Coronary artery (tissue), 2 donors: ENCODE measurements around the gene EPB41L1.
A peak's percentile ranks its signal among the peaks of the same experiment; 100 is the strongest.
"Not testable (repeated sequence)": the region's sequence is repeated elsewhere in the genome, so short reads cannot be mapped to it uniquely, and the experiment has no call there.

ENCODE experiments used
- DNase-seq: peaks from one replicate; pipeline ENCODE4 v3.0.0-alpha.2; 2017; ENCODE audit warnings: low spot score
- H3K27ac ChIP-seq, 2 donors: fragments of 200-600 bp; sonication (generic); one replicate each; pipeline ENCODE4 v1.5.1; 2016 to 2019
- H3K4me3 ChIP-seq: fragments of 200-600 bp; sonication (generic); 2 replicates; pipeline ENCODE4 v1.5.1; 2016; ENCODE audit warnings: mild to moderate bottlenecking, moderate library complexity
- CTCF ChIP-seq: fragments of 200-600 bp; sonication (generic); IDR thresholded peaks from one replicate; pipeline ENCODE4 v1.5.1; 2019; ENCODE audit warnings: antibody characterized with exemption

The EPB41L1 gene

GRCh38 chr20:36135159-36135558 is 19.4 kb upstream of the EPB41L1 start:
- no peak overlapping the region for H3K27ac ChIP-seq
- no peak for TF ChIP-seq CTCF
- no peak overlapping the region for H3K4me3 ChIP-seq
- no peak for DNase-seq

GRCh38 chr20:36135821-36136220 is 18.7 kb upstream of the EPB41L1 start:
- Histone ChIP-seq H3K4me3 (no peak overlapping the region), H3K27ac (no peak overlapping the region)
- TF ChIP-seq CTCF: no peak
- no peak for DNase-seq

- not testable (repeated sequence) for H3K4me3 ChIP-seq, DNase-seq, H3K27ac ChIP-seq
These were observed 17.2 kb upstream of the EPB41L1 start for GRCh38 chr20:36137313-36137712.

- Histone ChIP-seq H3K4me3 (no peak overlapping the region), H3K27ac (no peak overlapping the region)
- DNase-seq: no peak
- no peak for TF ChIP-seq CTCF
These were observed 13.2 kb upstream of the EPB41L1 start for GRCh38 chr20:36141310-36141709.

- no peak for DNase-seq
- Histone ChIP-seq H3K27ac (no peak overlapping the region), H3K4me3 (no peak overlapping the region)
- TF ChIP-seq CTCF: no peak
These were observed 10.2 kb upstream of the EPB41L1 start for GRCh38 chr20:36144336-36144735.

- H3K4me3 ChIP-seq: no peak overlapping the region
- DNase-seq: peak; percentile 84
- peak overlapping the region; percentile 61 to 70 for H3K27ac ChIP-seq
- no peak for TF ChIP-seq CTCF
These were observed 8.4 kb upstream of the EPB41L1 start for GRCh38 chr20:36145877-36146707.

- DNase-seq: no peak
- no peak for TF ChIP-seq CTCF
- Histone ChIP-seq H3K4me3 (no peak overlapping the region), H3K27ac (no peak overlapping the region)
These were observed 6.8 kb upstream of the EPB41L1 start for GRCh38 chr20:36147690-36148089.
